Activated naive CD8-positive, alpha-beta T cell (primary cell): ENCODE data around the gene ATP9B.
A peak's percentile ranks its signal among the peaks of the same experiment; 100 is the strongest.

Experiments
- H3K27ac Mint-ChIP-seq: one replicate; pipeline ENCODE4 v1.8.0; 2021; ENCODE audit warnings: mixed read lengths
- H3K27me3 Mint-ChIP-seq: one replicate; pipeline ENCODE4 v1.8.0; 2021; ENCODE audit warnings: mixed read lengths
- H3K36me3 Mint-ChIP-seq: one replicate; pipeline ENCODE4 v1.8.0; 2021; ENCODE audit warnings: mixed read lengths
- H3K4me1 Mint-ChIP-seq: one replicate; pipeline ENCODE4 v1.8.0; 2021; ENCODE audit warnings: low read depth, mixed read lengths
- H3K4me3 Mint-ChIP-seq: one replicate; pipeline ENCODE4 v1.8.0; 2021; ENCODE audit warnings: mild to moderate bottlenecking, mixed read lengths
- H3K9me3 Mint-ChIP-seq: one replicate; pipeline ENCODE4 v1.8.0; 2021; ENCODE audit warnings: low read depth, mixed read lengths

Gene ATP9B

GRCh38 chr18:79102886-79103285 is 33.7 kb downstream of the ATP9B start:
- Mint-ChIP-seq H3K27me3 (no peaks in the 10 kb centered on the region), H3K36me3 (peaks cover 31% of the 10 kb centered on the region), H3K9me3 (no peaks in the 10 kb centered on the region), H3K27ac (no peak overlapping the region), H3K4me3 (no peak overlapping the region), H3K4me1 (peaks cover 42% of the 10 kb centered on the region)

- H3K9me3 Mint-ChIP-seq = no peaks in the 10 kb centered on the region
- H3K36me3 Mint-ChIP-seq = peaks cover 25% of the 10 kb centered on the region
- H3K27ac Mint-ChIP-seq = peak overlapping the region; percentile 18
- H3K27me3 Mint-ChIP-seq = no peaks in the 10 kb centered on the region
- H3K4me1 Mint-ChIP-seq = peaks cover 44% of the 10 kb centered on the region
- no peak overlapping the region for H3K4me3 Mint-ChIP-seq
Measured at GRCh38 chr18:79104137-79104536, 34.9 kb downstream of the ATP9B start.

GRCh38 chr18:79105455-79105854 is 36.3 kb downstream of the ATP9B start:
- H3K36me3 Mint-ChIP-seq = peaks cover 23% of the 10 kb centered on the region
- no peak overlapping the region for H3K27ac Mint-ChIP-seq

GRCh38 chr18:79106084-79106483 is 36.9 kb downstream of the ATP9B start:
- Mint-ChIP-seq H3K27me3 (no peaks in the 10 kb centered on the region), H3K4me3 (no peak overlapping the region), H3K9me3 (no peaks in the 10 kb centered on the region), H3K4me1 (peaks cover 42% of the 10 kb centered on the region), H3K27ac (no peak overlapping the region), H3K36me3 (peaks cover 19% of the 10 kb centered on the region)

More at GRCh38 chr18:79105455-79105854, 36.3 kb downstream of the ATP9B start:
- peaks cover 42% of the 10 kb centered on the region for H3K4me1 Mint-ChIP-seq
- H3K27me3 Mint-ChIP-seq = no peaks in the 10 kb centered on the region
- H3K4me3 Mint-ChIP-seq = no peak overlapping the region
- H3K9me3 Mint-ChIP-seq = no peaks in the 10 kb centered on the region

GRCh38 chr18:79107886-79108285 is 38.7 kb downstream of the ATP9B start:
- H3K4me3 Mint-ChIP-seq = no peak overlapping the region
- no peaks in the 10 kb centered on the region for H3K27me3 Mint-ChIP-seq
- no peaks in the 10 kb centered on the region for H3K9me3 Mint-ChIP-seq
- peaks cover 12% of the 10 kb centered on the region for H3K36me3 Mint-ChIP-seq
- peaks cover 34% of the 10 kb centered on the region for H3K4me1 Mint-ChIP-seq
- no peak overlapping the region for H3K27ac Mint-ChIP-seq

GRCh38 chr18:79108549-79109215 is 39.5 kb downstream of the ATP9B start:
- no peak overlapping the region for H3K4me3 Mint-ChIP-seq
- no peaks in the 10 kb centered on the region for H3K9me3 Mint-ChIP-seq
- no peaks in the 10 kb centered on the region for H3K27me3 Mint-ChIP-seq
- no peak overlapping the region for H3K27ac Mint-ChIP-seq
- peaks cover 8% of the 10 kb centered on the region for H3K36me3 Mint-ChIP-seq
- H3K4me1 Mint-ChIP-seq = peaks cover 27% of the 10 kb centered on the region

- peaks cover 14% of the 10 kb centered on the region for H3K4me1 Mint-ChIP-seq
- H3K36me3 Mint-ChIP-seq = peaks cover 10% of the 10 kb centered on the region
- no peaks in the 10 kb centered on the region for H3K9me3 Mint-ChIP-seq
- no peaks in the 10 kb centered on the region for H3K27me3 Mint-ChIP-seq
- H3K27ac Mint-ChIP-seq = no peak overlapping the region
- H3K4me3 Mint-ChIP-seq = no peak overlapping the region
Measured at GRCh38 chr18:79111483-79111882, 42.3 kb downstream of the ATP9B start.

GRCh38 chr18:79117385-79117784 is 48.2 kb downstream of the ATP9B start:
- Mint-ChIP-seq H3K4me1 (peaks cover 1% of the 10 kb centered on the region), H3K4me3 (no peak overlapping the region), H3K27ac (no peak overlapping the region), H3K9me3 (no peaks in the 10 kb centered on the region), H3K36me3 (peaks cover 16% of the 10 kb centered on the region), H3K27me3 (no peaks in the 10 kb centered on the region)

GRCh38 chr18:79117788-79118187 is 48.6 kb downstream of the ATP9B start:
- peaks cover 1% of the 10 kb centered on the region for H3K4me1 Mint-ChIP-seq
- H3K36me3 Mint-ChIP-seq = peaks cover 17% of the 10 kb centered on the region
- H3K27me3 Mint-ChIP-seq = no peaks in the 10 kb centered on the region
- no peaks in the 10 kb centered on the region for H3K9me3 Mint-ChIP-seq
- no peak overlapping the region for H3K4me3 Mint-ChIP-seq
- no peak overlapping the region for H3K27ac Mint-ChIP-seq

GRCh38 chr18:79118797-79119196 is 49.6 kb downstream of the ATP9B start:
- Mint-ChIP-seq H3K36me3 (peaks cover 23% of the 10 kb centered on the region), H3K4me1 (peaks cover 1% of the 10 kb centered on the region), H3K27ac (no peak overlapping the region), H3K4me3 (no peak overlapping the region), H3K27me3 (no peaks in the 10 kb centered on the region), H3K9me3 (no peaks in the 10 kb centered on the region)

GRCh38 chr18:79121746-79122474 is 52.7 kb downstream of the ATP9B start:
- Mint-ChIP-seq H3K4me3 (no peak overlapping the region), H3K9me3 (no peaks in the 10 kb centered on the region), H3K27me3 (no peaks in the 10 kb centered on the region), H3K27ac (no peak overlapping the region), H3K36me3 (peaks cover 24% of the 10 kb centered on the region), H3K4me1 (peaks cover 1% of the 10 kb centered on the region)

GRCh38 chr18:79123948-79124347 is 54.8 kb downstream of the ATP9B start:
- H3K36me3 Mint-ChIP-seq = peaks cover 30% of the 10 kb centered on the region

GRCh38 chr18:79129120-79129519 is 59.9 kb downstream of the ATP9B start:
- Mint-ChIP-seq H3K4me1 (no peaks in the 10 kb centered on the region), H3K27ac (no peak overlapping the region), H3K36me3 (peaks cover 37% of the 10 kb centered on the region)

More at GRCh38 chr18:79123948-79124347, 54.8 kb downstream of the ATP9B start:
- Mint-ChIP-seq H3K27me3 (no peaks in the 10 kb centered on the region), H3K4me1 (no peaks in the 10 kb centered on the region), H3K4me3 (no peak overlapping the region), H3K27ac (no peak overlapping the region), H3K9me3 (no peaks in the 10 kb centered on the region)

GRCh38 chr18:79133724-79134123 is 64.5 kb downstream of the ATP9B start:
- no peaks in the 10 kb centered on the region for H3K27me3 Mint-ChIP-seq
- no peaks in the 10 kb centered on the region for H3K9me3 Mint-ChIP-seq
- peaks cover 10% of the 10 kb centered on the region for H3K4me1 Mint-ChIP-seq
- H3K4me3 Mint-ChIP-seq = no peak overlapping the region
- peaks cover 33% of the 10 kb centered on the region for H3K36me3 Mint-ChIP-seq
- H3K27ac Mint-ChIP-seq = no peak overlapping the region

More at GRCh38 chr18:79129120-79129519, 59.9 kb downstream of the ATP9B start:
- no peak overlapping the region for H3K4me3 Mint-ChIP-seq
- no peaks in the 10 kb centered on the region for H3K9me3 Mint-ChIP-seq
- H3K27me3 Mint-ChIP-seq = no peaks in the 10 kb centered on the region

- peaks cover 19% of the 10 kb centered on the region for H3K4me1 Mint-ChIP-seq
- H3K27ac Mint-ChIP-seq = no peak overlapping the region
- H3K27me3 Mint-ChIP-seq = no peaks in the 10 kb centered on the region
- peaks cover 26% of the 10 kb centered on the region for H3K36me3 Mint-ChIP-seq
- no peak overlapping the region for H3K4me3 Mint-ChIP-seq
- H3K9me3 Mint-ChIP-seq = no peaks in the 10 kb centered on the region
Measured at GRCh38 chr18:79135924-79136323, 66.7 kb downstream of the ATP9B start.
